Common myeloid progenitor, CD34-positive (primary cell): ENCODE measurements around the gene OSTC.

Experiments used
- CTCF ChIA-PET: fragments of 350-600 bp; sonication (Branson Sonifier 250); formaldehyde crosslinking; loops from one replicate; lab custom pipeline; 2021; ENCODE audit warnings: antibody characterized with exemption; lab: Charles Lee
- POLR2A ChIA-PET: fragments of 350-600 bp; sonication (Branson Sonifier 250); formaldehyde crosslinking; loops from one replicate; lab custom pipeline; 2021; ENCODE audit warnings: antibody characterized with exemption; lab: Charles Lee
- DNase-seq, 3 donors: peaks; one replicate each; pipeline versions ENCODE4 v3.0.0 to v3.0.0-alpha.2; 2013
- H3K27ac ChIP-seq, 2 experiments: 1 replicate in 1 of 2; 2 replicates in 1 of 2; pipeline ENCODE4 v1.7.0; 2013; ENCODE audit warnings: inconsistent platforms in 2 of 2, low read length in 2 of 2, mild to moderate bottlenecking in 2 of 2, low read depth in 1 of 2, moderate library complexity in 1 of 2; ENCODE audit not compliant: severe bottlenecking in 2 of 2, insufficient read depth in 1 of 2, poor library complexity in 1 of 2
- H3K27me3 ChIP-seq, 5 experiments: replicated peaks in 2 of 5; 1 replicate in 3 of 5; 2 replicates in 2 of 5; pipeline versions ENCODE4 v1.6.1 to v1.7.0; 2013; ENCODE audit warnings: low read length in 4 of 5, mild to moderate bottlenecking in 2 of 5, moderate library complexity in 2 of 5, inconsistent platforms in 1 of 5; ENCODE audit not compliant: insufficient read depth in 5 of 5, control insufficient read depth in 4 of 5
- H3K36me3 ChIP-seq, 4 experiments: 1 replicate in 2 of 4; 2 replicates in 2 of 4; pipeline versions ENCODE4 v1.6.1 to v1.7.0; 2013; ENCODE audit warnings: low read length in 3 of 4, control low read depth in 1 of 4, mild to moderate bottlenecking in 1 of 4; ENCODE audit not compliant: control insufficient read depth in 4 of 4, insufficient read depth in 4 of 4
- H3K4me1 ChIP-seq, 4 experiments: 1 replicate in 3 of 4; 2 replicates in 1 of 4; pipeline versions ENCODE4 v1.6.1 to v1.7.1; 2013; ENCODE audit warnings: low read length in 3 of 4, mild to moderate bottlenecking in 3 of 4, control low read depth in 1 of 4, inconsistent platforms in 1 of 4, moderate library complexity in 1 of 4; ENCODE audit not compliant: control insufficient read depth in 4 of 4, insufficient read depth in 4 of 4; ENCODE audit errors: control extremely low read depth in 1 of 4
- H3K4me3 ChIP-seq, 7 experiments: 1 replicate in 4 of 7; 2 replicates in 3 of 7; pipeline versions ENCODE4 v1.5.1 to v1.7.0; 2013; ENCODE audit warnings: mild to moderate bottlenecking in 7 of 7, low read length in 6 of 7, moderate library complexity in 6 of 7, inconsistent platforms in 2 of 7, low read depth in 2 of 7, control low read depth in 1 of 7; ENCODE audit not compliant: insufficient read depth in 4 of 7, control insufficient read depth in 1 of 7; ENCODE audit errors: extremely low read depth in 1 of 7
- H3K9me3 ChIP-seq, 5 experiments: 1 replicate in 4 of 5; 2 replicates in 1 of 5; pipeline versions ENCODE4 v1.6.1 to v1.7.1; 2013; ENCODE audit warnings: low read length in 4 of 5, mild to moderate bottlenecking in 2 of 5, inconsistent platforms in 1 of 5, low read depth in 1 of 5, moderate library complexity in 1 of 5; ENCODE audit not compliant: control insufficient read depth in 4 of 5, insufficient read depth in 2 of 5; ENCODE audit errors: control extremely low read depth in 1 of 5
- WGBS: methylation state at CpG from one replicate; pipeline ENCODE4 v1.1.5; 2013; ENCODE audit not compliant: insufficient coverage; 5-methylcytosine and 5-hydroxymethylcytosine counted together

The OSTC gene

DNA sequence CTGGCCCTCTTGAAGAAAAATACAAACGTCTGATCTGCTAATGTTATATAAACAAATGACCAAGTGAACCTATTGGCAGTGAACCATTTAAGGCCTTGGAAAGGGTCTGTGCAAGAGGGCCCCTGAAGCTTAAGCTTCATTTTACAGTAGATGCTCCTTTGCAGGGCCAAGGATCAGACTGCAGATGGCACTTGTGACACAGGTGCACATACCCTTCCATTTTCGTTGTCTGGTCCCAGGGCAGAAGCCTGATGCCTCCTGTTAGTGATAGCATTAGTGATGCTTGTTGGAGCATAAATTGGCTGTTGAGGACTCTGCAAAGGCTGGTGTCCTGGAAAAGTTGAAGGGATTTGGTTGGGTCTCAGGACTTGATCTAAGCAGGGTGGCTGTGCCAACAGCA is 65.9 kb downstream of the OSTC start:
- DNase-seq, result no peak
- WGBS, result 100% methylated on average over 1 of the region's 2 CpGs
- ChIA-PET POLR2A (no interaction called here), CTCF (interaction anchor here (1.7 kb wide), 1 partner anchor 14 kb away, joined by 4 read pairs; no protein-coding TSS in a partner anchor)
- Histone ChIP-seq H3K4me3 (no peak overlapping the region), H3K4me1 (no peaks in the 10 kb centered on the region), H3K36me3 (no peaks in the 10 kb centered on the region), H3K9me3 (peaks cover 0 to 2% (median 0%) of the 10 kb centered on the region in 5 experiments), H3K27me3 (peaks cover 0 to 58% (median 19%) of the 10 kb centered on the region in 5 experiments), H3K27ac (no peak overlapping the region)

DNA sequence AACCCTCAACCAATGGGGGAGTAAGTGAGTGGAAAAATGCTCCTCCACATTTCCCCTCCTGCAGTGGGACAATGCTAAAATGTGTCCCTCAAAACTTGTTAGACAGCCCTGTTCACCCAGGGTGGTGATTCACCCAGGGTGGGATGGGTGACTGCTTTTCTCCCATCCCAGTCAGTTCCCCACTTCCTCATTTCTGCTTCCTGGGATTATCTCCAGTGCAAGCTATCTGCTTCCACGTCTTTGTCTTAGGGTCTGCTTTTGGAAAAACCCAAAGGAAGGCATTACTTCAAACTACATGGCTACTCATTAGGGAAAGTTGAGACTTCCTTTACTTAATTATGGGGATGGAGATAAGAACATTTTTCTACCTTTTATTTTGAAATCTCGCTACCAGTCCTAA is 67.0 kb downstream of the OSTC start:
- Histone ChIP-seq H3K27me3 (peaks cover 0 to 68% (median 25%) of the 10 kb centered on the region in 5 experiments), H3K9me3 (peaks cover 0 to 3% (median 0%) of the 10 kb centered on the region in 5 experiments), H3K4me1 (no peaks in the 10 kb centered on the region), H3K27ac (no peak overlapping the region), H3K36me3 (no peaks in the 10 kb centered on the region), H3K4me3 (no peak overlapping the region)
- ChIA-PET CTCF (no interaction called here), POLR2A (no interaction called here)
- no peak for DNase-seq
- no CpG with 5 or more reads among the region's 2 CpGs for WGBS
